Measurements from ENCODE around the gene QSER1.
"Not testable (repeated sequence)": the region's sequence is repeated elsewhere in the genome, so short reads cannot be mapped to it uniquely, and the experiment has no call there.

Gene QSER1

DNA sequence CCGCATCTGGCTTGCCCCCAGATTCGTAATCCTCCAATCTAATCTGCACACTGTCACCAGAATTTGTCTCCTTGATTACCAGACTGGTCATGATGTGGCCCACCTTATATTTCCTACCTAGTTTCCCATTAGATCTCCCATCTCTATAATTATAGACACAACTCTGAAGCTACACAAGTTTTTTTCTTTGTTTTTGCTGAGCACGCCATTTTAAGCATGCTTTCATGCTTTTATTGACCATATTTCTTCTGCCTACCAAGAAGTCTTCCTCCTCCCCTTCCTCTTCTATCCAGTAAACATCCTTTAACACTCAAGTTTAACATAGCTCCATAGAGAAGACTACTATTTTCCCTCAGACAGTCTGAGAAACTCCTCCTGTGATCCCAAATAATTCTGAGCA, 98.8 kb downstream of the QSER1 start:
- DNase-seq (ENCODE audit: extremely low read depth in 1 of 2, low read depth in 1 of 2) = no peak

DNA sequence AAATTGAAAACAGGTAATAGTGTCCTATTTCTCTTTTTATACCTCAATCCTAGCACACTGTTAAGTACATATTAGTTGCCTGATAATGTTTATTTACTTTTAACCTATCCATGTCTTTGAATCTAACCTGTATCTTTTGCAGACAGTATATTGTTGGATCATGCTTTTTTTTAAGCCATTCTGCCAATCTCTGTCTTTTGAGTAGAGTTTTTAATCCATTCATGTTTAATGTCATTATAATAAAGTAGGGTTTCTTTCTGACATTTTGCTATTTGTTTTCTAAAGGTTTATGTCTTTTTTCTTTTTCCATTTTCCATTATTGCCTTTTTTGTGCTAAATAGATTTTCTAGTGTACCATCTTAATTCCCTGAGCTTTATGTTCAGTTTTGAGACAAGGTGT, 99.3 kb downstream of the QSER1 start:
- no peak for DNase-seq (ENCODE audit: extremely low read depth in 1 of 2, low read depth in 1 of 2)

DNA sequence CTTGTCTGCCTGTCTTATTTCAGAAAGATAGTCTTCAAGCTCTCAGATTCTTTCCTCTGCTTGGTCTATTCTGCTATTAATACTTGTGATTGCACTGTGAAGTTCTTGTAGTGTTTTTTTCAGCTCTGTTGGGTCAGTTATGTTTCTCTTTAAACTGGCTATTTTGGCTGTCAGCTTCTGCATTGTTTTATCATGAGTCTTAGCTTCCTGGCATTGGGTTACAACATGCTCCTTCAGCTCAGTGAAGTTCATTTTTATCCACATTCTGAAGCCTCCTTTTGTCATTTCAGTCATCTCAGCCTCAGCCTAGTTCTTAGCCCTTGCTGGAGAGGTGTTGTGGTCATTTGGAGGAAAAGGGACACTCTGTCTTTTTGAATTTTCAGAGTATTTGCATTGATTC, 107.6 kb downstream of the QSER1 start:
- no peak for DNase-seq (ENCODE audit: extremely low read depth in 1 of 2, low read depth in 1 of 2)

DNA sequence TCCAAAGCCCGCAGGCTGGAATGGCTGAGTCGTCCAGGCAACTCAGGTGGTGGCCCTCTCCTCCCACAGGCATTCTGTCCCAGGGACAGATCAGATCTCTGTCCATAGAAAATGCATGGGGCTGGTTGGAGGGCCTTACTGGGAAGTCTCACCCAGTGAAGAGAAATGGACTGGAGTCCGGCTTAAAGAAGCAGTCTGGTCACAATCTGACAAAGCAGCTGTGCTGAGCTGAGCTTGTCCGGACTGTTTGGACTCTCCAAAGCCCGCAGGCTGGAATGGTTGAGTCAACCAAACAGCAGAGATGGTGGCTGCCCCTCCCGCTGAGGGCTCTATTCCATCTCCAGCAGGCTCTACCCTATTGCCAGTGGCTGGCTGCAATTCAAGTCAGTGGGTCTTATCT, 108.7 kb downstream of the QSER1 start:
- DNase-seq (ENCODE audit: extremely low read depth in 1 of 2, low read depth in 1 of 2) = no peak

DNA sequence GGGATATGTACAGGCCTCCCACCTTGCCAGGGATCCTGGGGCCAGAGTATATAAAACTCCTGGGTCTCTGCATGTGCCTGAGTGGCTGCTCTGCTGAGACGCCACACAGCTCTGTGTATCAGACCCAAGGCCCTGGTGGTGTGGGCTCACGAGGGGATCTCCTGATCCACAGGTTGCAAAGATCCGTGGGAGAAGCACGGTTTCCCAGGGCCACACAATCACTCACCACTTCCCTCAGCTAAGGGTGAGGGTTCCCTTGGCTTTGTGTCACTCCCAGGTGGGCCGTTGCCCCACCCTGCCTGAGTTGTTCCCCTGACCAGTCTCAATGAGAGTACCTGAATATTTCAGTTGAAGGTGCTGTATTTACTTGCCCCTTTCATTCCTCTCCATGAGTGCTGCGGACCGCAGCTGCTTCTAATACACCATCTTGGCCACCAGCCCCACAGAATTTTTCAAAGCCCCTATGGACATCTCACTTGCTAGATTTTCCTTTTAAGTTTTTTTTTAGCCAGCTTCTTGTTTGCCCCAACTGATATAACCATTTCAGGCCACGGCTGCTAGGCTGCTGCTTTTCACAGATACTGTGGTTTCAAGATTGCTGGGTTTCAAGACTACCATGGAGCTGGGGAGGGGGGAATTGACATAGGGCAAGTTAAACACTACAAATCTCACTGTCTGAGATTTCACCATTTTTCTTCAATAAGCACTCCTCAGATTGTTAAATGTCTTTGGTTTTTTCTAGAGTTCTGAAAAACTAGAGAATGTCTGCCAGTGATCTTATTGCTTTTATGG, 109.3 kb downstream of the QSER1 start:
- DNase-seq (ENCODE audit: extremely low read depth in 1 of 2, low read depth in 1 of 2) = no peak

DNA sequence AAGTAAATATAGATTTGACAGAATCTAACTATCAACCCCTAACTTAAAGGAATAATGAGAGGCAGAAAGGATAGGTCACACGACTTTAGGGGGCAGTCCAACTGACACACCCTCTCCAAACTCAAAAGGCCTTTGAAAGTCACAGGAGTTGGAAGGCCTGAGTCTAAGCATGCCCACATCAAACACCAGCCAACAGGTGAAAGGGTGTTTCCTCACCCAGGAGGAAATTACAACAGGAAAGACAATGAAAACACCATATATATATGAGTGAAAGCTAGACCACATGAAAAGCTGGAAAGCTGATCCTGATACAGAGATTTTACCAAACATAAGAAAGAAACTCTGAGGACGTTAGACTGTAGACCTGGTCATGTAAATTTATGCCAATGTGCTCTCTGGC, 112.6 kb downstream of the QSER1 start:
- no peak for DNase-seq (ENCODE audit: extremely low read depth in 1 of 2, low read depth in 1 of 2)

DNA sequence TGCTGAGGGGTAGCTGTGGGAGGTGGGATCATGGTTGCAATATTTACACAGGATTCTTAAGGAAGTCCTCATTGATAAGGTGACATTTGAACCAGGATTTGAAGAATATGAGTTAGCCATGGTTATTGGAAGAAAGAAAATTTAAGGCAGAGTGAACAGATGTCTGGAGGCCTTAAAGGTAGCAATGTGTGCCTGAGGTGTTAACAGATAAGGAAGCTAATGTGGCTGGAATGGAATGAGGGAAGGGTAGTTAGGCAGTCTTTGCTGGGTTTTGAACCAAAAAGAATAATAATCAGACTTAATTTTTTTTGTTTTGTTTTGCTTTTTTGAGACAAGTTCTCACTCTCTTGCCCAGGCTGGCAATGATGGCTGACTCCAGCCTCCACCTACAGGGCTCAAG, 113.4 kb downstream of the QSER1 start:
- DNase-seq (ENCODE audit: extremely low read depth in 1 of 2, low read depth in 1 of 2) = no peak

DNA sequence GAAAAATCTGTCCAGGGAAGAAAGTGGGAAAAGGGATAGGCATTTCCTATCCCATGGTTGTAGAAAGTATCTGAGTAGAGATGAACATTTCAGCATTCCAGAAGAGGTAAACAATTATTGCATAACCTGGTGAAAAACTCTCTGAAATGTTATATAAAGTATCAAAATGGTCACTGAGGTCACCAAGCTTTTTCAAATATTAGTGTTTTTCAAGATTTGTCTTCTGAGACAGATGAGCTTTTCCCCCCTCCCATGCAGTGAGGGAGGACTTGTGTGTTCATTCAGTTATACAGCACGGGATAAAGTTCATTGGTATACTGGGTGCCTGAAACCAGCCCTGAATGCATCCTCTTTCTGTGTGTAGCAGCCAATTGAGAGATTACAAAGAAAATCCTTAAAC, 121.1 kb downstream of the QSER1 start:
- DNase-seq (ENCODE audit: extremely low read depth in 1 of 2, low read depth in 1 of 2) = no peak

DNA sequence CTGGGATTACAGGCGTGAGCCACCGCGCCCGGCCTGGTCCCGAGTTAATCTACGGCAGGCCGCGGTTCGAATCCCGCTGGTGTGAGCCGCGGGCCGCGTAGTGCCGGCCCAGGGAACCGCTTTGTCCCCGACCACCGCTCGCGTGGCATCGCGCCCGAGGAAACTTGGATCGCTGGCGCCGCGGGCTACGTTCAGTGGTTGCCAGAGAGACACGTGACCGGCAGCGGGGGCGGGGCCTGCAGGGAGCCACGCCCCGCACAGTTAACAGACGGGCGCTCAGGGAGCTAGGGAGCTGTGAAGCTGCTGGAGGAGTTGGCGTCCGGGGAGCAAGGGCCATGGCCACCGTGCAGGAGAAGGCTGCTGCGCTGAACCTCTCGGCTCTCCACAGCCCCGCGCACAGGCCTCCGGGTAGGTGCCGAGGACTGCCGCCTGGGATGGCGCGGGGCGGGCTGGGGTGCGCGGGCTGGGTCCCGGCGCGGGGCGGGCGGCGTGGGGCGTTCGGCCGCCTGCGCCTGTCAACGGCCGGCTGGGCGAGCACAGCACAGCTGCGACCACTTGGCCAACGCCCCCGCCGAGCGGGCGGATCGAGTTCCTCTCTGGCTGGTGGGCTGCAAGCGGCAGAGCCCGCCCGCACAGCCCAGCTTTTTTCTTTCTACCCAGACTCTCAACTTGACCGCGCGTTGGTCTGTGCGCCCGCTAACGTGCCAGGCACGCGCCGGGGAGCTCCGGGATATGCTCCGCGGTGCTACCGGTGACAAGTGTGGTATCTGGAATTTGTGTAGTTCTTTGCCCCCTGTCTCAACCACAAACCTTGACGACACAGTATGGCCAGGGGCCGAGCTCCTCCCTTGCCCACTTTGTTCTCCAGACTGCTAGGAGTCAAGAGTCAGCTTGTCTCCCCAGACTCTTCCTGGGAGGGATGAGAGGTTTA, 123.3 kb downstream of the QSER1 start, which contains the start of gene DEPDC7:
Gene DEPDC7 (plus strand): TSS at position 258 of the 931 bp plus-strand sequence. CDS start 78 bp downstream, at position 336.
- DNase-seq (ENCODE audit: extremely low read depth in 1 of 2, low read depth in 1 of 2) = peak; percentile 40 to 61

DNA sequence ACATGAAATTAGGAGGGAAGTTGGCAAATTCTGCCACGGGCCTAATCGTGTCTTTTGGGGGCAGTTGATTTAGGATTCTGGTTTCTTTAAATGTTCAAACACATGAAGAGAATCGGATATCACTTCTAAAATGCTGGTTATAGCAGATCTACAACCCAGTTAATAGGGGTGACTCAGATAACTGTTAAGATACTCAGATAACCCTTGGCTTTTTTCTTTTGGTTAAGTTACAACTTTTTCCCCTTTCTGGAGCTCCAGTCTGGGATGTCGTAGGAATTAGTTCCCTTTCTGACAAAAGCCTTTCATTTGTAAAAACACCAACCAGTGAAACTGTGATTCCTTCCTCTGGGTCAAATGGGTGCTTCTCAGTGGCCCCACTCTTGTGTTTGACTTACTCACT, 124.0 kb downstream of the QSER1 start:
- no peak for DNase-seq (ENCODE audit: extremely low read depth in 1 of 2, low read depth in 1 of 2)

DNA sequence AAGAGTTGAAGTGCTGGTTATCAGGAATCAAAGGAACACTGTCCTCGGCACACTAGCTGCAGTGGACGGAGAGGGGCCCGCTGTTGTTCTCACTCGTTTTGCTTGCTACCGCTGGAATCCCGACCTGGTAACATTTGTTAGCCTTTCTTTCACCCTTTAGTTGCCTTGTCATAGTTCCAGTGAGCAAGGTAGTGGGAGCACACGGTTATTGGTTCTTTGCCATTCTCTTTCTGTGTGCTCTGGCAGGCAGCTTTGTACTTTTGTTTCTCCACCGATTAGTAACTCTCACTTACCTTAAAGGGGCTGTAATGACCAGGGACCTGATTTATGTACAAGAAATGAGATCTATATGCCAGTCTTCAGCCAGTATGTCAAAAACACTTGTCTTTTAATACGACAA, 124.9 kb downstream of the QSER1 start:
- no peak for DNase-seq (ENCODE audit: extremely low read depth in 1 of 2, low read depth in 1 of 2)

DNA sequence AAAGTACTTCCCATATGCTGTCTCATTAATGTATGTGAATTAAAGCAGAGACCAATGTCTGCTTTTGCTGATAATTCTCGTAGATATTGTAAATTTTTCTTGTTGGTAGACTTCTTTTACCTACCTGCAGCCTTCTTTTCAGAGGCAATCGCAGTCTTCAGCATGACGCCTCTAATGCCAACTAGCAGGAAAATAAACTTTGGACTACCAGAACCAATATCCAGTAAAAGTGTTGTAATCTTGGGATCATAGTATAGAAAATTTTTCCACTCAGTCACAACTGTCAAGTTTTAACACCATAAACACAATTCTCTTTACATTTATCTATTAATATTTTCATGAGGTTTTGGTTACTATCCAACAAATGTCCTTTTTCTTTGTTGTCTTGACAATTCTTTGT, 125.4 kb downstream of the QSER1 start:
- DNase-seq (ENCODE audit: extremely low read depth in 1 of 2, low read depth in 1 of 2) = no peak

DNA sequence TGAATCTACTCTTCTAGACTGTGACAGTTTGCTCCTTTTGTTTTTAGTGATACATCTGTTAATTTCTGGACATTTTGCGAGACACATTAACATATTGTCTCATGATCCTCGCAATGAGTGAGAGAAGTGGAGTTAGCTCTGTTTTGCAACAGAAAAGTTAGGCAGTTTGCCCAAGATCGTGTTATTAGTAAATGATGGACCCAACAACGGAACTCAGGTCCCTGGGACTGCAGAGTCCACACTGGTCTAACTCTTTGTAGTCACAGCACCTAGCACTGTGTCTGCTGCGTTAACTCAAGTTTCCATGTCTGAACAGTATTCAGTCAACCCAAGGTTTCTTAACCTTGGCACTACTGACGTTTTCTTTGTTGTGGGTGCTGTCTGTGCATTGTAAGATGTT, 126.2 kb downstream of the QSER1 start:
- no peak for DNase-seq (ENCODE audit: extremely low read depth in 1 of 2, low read depth in 1 of 2)

DNA sequence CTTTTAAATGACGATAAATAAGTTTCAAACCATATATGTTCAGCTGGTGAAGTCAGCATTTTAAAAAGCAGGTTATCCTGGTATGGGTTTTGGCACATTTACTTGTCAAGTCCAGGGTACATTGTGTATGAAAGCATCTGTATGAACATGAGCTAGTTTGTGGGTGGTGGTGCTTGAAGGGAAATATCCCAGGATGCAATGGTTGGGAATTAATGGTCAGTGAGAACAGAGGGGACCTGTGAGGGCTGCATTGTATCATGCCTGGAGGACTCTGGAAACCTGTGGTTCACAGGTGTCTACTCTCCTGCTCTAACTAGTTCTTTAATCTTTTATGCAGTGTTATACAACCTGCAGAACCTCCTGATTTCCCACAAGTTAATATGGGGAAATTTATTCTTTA, 128.9 kb downstream of the QSER1 start:
- no peak for DNase-seq (ENCODE audit: extremely low read depth in 1 of 2, low read depth in 1 of 2)

DNA sequence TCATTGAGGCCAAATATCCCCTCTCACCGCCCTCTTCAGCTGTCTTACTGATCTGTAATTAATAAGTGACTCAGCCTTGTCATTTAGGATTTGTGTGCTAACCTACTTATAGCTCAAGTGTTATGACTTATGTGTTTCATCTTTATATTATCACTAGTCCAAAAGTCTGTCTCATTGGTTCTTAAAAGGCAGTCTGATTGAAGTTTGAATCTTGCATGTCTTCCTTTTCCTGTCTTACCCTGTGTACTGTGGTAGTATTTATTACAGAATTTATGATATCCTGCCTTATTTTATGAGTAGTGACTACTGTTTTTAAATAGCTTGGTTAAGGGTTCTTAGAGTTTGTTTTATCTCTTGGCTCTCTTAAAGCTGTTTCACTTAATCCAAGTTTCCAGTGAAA, 129.3 kb downstream of the QSER1 start:
- DNase-seq (ENCODE audit: extremely low read depth in 1 of 2, low read depth in 1 of 2) = no peak

DNA sequence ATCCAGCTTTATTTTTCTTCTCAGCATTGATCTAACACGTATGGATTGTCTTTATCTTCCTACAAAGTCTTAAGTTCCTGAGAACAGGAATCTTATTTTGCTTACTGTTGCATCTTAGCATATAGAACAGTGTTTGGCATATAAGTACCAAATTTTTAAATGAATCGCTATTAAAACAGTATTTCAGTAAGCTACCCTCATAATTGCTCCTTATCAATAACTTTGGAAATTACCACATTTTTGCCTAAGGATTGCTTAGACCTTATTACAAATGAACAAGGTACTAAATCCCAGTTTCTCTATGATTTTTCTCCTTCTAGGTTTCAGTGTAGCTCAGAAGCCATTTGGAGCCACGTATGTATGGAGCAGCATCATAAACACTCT, 132.7 kb downstream of the QSER1 start:
- no peak for DNase-seq (ENCODE audit: extremely low read depth in 1 of 2, low read depth in 1 of 2)

DNA sequence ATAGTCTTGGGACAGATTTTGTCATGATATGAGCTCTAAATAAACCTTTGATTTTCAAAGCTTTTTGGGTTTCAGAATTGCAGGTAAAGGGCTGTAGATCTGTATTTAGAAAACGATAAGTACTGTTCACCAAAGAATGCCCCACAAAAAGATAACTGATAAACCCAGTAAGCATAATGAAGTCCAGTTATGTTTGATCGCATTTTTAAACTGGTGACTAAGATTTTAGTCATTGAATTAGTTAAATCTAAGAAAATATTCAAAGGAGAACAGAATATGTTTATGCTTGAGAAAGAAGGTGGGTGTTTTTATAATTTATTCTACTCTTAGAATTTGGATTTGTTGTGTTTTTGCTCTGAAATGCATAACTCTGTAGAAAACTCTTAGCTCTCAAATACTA, 134.6 kb downstream of the QSER1 start:
- no peak for DNase-seq (ENCODE audit: extremely low read depth in 1 of 2, low read depth in 1 of 2)

DNA sequence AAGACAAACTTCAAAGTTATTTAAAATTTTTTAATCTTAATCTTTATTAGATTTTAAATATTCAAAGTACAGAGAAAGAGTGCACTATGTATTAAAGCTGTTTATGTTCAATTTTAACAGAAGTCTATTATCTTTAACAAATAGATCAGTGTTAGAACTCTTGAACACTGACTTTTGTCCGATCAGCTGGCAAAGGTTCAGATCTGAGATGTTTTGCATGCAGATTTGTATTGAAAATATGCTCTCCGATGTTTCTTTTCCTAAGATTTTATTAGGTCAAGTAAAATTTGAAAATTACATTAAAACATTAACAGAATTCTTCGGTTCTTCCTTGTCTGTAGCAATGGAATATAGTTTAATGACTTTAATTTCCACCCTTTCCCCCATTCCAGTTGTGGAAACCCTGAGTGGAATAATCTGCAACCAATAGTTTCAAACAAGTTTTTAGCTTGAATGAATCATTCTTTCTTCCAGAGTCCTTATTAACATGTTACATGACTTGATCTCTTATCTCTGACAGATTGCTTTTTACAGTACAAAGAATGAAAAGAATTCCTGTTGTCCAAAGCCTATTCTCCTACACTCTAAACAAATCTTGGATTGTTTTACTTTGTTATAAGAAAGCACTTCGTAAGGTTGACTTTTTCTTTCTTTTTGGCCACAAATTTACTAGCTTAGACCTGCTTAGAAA, 135.4 kb downstream of the QSER1 start:
- no peak for DNase-seq (ENCODE audit: extremely low read depth in 1 of 2, low read depth in 1 of 2)

DNA sequence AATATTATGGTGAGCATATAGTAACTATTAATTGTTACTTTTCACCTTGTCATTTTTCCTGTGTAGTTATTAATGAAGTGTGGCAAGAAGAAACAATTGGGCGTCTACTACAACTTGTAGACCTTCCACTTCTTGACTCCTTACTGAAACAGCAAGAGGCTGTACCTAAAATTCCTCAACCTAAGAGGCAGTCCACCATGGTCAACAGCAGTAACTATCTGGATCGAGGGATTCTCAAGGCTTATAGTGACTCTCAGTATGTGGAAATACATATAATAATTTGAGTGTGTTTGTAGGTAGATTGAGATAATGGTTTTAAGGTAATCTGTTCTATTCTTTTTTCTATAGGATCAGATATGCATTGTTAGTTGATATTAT, 135.9 kb downstream of the QSER1 start:
- DNase-seq (ENCODE audit: extremely low read depth in 1 of 2, low read depth in 1 of 2) = no peak

DNA sequence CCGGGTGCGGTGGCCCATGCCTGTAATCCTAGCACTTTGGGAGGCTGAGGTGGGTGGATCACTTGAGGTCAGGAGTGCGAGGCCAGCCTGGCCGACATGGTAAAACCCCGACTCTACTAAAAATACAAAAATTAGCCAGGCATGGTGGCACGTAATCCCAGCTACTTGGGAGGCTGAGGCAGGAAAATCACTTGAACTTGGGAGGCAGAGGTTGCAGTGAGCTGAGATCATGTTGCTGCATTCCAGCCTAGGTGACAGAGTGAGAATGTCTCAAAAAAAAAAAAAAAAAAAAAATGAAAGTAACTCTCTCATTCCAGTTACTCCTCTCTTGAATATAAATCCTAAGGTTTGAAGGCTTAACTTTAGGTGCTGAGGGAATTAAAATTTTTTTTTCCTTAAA, 136.6 kb downstream of the QSER1 start:
- not testable (repeated sequence) for DNase-seq (ENCODE audit: extremely low read depth in 1 of 2, low read depth in 1 of 2)

Measured in activated CD8-positive, alpha-beta memory T cell treated with anti-CD3 and anti-CD28 coated beads for 1 hour (primary cell).